HG03439 (cell line): ENCODE measurements around the gene RHOB.
"Not testable (repeated sequence)": the region's sequence is repeated elsewhere in the genome, so short reads cannot be mapped to it uniquely, and the experiment has no call there.

Experiments
- ATAC-seq: cut with Tn5 transposase; IDR thresholded peaks from one replicate; pipeline ENCODE4 v1.9.1; 2021; ENCODE audit warnings: mild to moderate bottlenecking, moderate library complexity; ENCODE audit not compliant: unreplicated experiment

The RHOB gene

GRCh38 chr2:20451761-20452499, 5.1 kb downstream of the RHOB start:
- ATAC-seq, result no peak

GRCh38 chr2:20452551-20452950, 5.7 kb downstream of the RHOB start:
- ATAC-seq, result no peak

- no peak for ATAC-seq
Measured at GRCh38 chr2:20453087-20453486, 6.2 kb downstream of the RHOB start.

DNA sequence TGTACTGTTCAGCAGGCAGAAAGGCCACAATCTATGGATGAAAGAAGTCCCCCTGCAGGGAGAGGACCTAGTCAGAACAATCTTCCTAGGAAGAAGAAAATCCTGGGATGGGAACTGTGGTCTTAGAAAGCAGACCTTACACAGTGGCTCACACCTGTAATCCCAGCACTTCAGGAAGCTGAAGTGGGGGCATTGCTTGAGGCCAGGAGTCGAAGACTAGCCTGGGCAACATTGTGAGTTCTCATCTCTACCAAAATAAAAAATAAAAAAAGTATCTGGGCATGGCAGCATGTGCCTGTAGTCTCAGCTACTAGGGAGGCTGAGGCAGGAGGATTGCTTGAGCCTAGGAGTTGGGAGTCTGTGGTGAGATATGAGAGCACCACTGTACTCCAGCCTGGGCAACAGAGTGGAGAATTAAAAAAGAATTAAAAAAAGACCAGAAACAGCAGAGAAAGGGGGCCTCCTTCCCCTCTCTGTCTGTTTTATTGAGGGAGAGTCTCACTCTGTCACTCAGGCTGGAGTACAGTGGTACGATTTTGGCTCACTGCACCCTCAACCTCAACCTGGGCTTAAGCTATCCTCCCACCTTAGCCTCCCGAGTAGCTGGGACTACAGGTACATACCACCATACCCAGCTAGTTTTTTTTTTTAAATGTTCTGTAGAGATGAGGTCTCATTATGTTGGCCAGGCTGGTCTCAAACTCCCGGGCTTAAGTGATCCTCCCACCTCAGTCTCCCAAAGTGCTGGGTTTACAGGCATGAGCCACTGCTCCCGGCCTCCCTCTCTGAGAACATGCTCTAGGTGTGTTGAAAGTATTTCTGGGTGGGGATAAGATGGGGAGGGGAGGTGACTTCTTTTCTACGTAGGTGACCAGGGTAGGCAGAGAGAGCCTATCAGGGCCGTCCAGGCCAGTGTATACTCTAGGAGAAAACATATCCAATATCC, 7.4 kb downstream of the RHOB start:
- no peak for ATAC-seq

- no peak for ATAC-seq
Measured at GRCh38 chr2:20455076-20455587, 8.3 kb downstream of the RHOB start.

DNA sequence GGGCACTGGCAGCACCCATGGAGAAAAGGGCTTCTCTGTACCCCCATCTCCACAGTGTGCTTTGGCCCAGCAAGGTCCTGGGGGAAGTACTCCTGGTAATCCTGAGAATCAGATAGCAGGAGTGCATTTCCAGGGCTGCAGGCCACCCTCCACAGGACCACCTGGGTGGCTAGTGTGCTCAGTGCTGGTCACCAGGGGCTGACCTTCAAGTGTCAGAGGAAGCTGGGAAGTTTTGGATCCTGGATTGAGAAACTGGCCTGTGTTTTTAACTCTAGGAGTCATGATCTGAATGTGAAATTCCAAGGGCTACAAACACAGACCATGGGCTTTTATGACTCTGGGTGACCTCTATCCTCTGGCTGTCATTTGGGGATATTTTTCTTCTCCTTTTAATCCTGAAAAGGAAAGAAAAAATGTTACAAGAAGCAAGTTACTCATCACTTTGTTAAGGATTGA, 9.3 kb downstream of the RHOB start:
- ATAC-seq, result no peak

- ATAC-seq, result no peak
Measured at GRCh38 chr2:20456636-20457426, 10.0 kb downstream of the RHOB start.

- ATAC-seq, result no peak
Measured at GRCh38 chr2:20457661-20458630, 11.1 kb downstream of the RHOB start.

- ATAC-seq, result not testable (repeated sequence)
Measured at GRCh38 chr2:20458737-20459484, 12.0 kb downstream of the RHOB start.

GRCh38 chr2:20465716-20466394, 19.0 kb downstream of the RHOB start:
- no peak for ATAC-seq

DNA sequence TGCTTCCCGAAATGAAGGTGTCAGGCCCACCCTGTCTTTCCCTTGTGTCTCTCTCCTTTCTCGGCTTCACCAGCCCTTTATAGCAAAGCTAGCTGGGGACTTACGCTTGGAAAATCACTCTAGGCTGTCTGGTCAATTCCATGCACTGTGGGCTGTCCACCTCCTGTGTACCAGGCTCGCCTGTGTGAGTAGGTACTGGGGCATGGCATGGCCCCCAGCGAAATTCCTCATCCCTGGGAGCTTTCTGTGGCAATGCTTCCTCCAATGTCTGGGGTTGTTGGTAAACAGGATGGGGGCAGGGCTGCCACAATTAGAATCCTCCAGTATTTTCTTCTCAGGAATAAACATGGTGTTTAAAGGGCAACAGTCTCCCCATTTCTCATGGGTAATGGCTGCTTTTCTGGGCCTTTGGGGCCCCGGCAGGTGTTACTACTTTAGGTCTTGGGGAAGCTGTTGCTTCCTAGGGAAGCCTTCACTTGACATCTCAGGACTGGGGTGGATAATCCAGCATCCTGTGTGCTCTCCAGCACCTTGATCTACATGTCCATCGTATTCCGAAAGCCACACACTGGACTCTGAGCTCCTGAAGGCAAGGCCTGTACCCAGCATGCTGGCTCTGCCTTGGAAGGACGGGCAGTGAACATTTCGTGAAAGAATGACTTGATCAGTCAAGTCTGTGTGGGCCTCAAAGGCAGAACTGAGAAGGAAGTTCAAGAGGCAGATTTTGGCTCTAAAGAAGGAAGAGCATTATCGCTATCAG, 21.1 kb downstream of the RHOB start:
- ATAC-seq, result no peak

DNA sequence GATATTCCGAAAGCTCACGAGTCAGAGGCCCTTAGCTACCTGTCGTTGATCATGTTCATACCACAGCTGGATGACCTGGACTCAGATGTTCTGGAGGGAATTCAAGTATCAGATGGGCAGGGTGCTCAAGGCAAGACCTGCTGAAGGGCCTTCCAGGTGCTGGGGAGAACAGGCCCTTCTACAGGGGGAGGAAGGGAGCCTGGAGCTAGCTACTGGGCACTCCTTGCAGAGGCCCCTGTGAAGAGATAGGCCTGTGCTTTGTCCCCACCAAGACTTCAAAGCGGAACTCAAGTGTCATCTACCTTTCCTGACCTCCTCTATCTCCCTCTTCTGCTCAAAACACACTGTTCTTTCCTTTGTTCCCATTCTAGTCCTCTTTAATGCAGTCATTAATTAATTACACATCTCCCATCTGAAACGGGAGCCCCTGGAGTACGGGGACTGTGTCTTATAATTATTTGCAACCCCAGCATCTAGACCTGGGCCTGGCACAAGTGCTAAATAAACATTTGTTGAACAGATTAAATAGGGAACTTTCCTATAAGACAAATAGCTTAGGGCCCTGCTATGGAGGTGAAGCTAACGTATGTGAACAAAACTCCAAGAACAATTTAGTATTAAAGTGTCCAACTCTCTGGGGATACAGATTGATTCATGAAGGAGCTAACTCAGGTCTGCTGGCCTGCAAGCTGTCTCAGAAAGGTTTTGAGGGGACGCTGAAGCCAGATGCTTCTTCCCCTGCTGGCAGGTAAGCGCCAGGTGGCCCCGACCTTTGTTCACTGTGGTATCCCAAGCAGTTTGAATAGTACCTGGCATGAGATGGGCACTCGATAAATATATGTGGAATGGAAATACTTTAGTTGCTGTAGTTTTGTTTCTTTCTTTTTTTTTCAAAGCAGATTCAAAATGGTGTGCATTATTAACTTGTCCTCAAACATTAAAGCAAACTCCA, 22.0 kb downstream of the RHOB start:
- no peak for ATAC-seq

GRCh38 chr2:20469595-20469994, 22.7 kb downstream of the RHOB start:
- no peak for ATAC-seq

GRCh38 chr2:20470211-20470610, 23.3 kb downstream of the RHOB start:
- no peak for ATAC-seq

- ATAC-seq, result no peak
Measured at GRCh38 chr2:20471148-20471547, 24.3 kb downstream of the RHOB start.

GRCh38 chr2:20471902-20472559, 25.2 kb downstream of the RHOB start:
- no peak for ATAC-seq
